ENCODE results near the gene CD44. TPM values are rescaled to one million over a fixed set of nuclear protein-coding genes. Genes with fewer than 3 reads are reported as not detected.
A peak's percentile ranks its signal among the peaks of the same experiment; 100 is the strongest.

CD44 gene
- total and polyA plus RNA-seq, 12 donors = 7.0 to 104 (median 25.2) TPM

GRCh38 chr11:35233518-35233917 lies 94.5 kb downstream of the CD44 start:
- ATAC-seq (no peak), DNase-seq (no peak)
- Histone ChIP-seq H3K4me1 (peaks cover 0 to 31% (median 0%) of the 10 kb centered on the region in 9 donors), H3K9me3 (peaks cover 0 to 22% (median 4%) of the 10 kb centered on the region in 11 donors), H3K36me3 (peaks cover 0 to 37% (median 5%) of the 10 kb centered on the region in 9 donors), H3K4me3 (no peak overlapping the region), H3K27ac (peak overlapping the region in 1 of 10 donors; percentile 27), H3K27me3 (no peaks in the 10 kb centered on the region)
- no peak for TF ChIP-seq CTCF (IDR thresholded peaks at IDR 0.05)
- 84 to 85% methylated on average over 1 of the region's 1 CpG for WGBS, 2 donors
- intact Hi-C loops (cut with DNase I) = loop anchor here in 5 of 10 donors (5.0 to 10.0 kb wide), 4 partner anchors 151 to 309 kb away; no protein-coding TSS in a partner anchor

- H3K27ac ChIP-seq = peak overlapping the region in 1 of 10 donors; percentile 27
- 91 to 92% methylated on average over 3 of the region's 3 CpGs for WGBS, 2 donors
- H3K36me3 ChIP-seq = peaks cover 0 to 26% (median 4%) of the 10 kb centered on the region in 9 donors
- no peak overlapping the region for H3K4me3 ChIP-seq
- ATAC-seq (no peak), DNase-seq (no peak)
- H3K9me3 ChIP-seq = peaks cover 0 to 22% (median 4%) of the 10 kb centered on the region in 11 donors
- H3K27me3 ChIP-seq = no peaks in the 10 kb centered on the region
- peaks cover 0 to 41% (median 0%) of the 10 kb centered on the region in 9 donors for H3K4me1 ChIP-seq
- intact Hi-C loops (cut with DNase I) = loop anchor here in 8 of 10 donors (5.0 to 10.0 kb wide), 7 partner anchors 150 to 310 kb away; no protein-coding TSS in a partner anchor
- no peak for TF ChIP-seq CTCF (IDR thresholded peaks at IDR 0.05)
Observed at GRCh38 chr11:35234460-35235156, 95.6 kb downstream of the CD44 start.

- Histone ChIP-seq H3K27ac (no peak overlapping the region), H3K9me3 (peaks cover 0 to 22% (median 4%) of the 10 kb centered on the region in 11 donors), H3K4me1 (peaks cover 0 to 43% (median 0%) of the 10 kb centered on the region in 9 donors), H3K4me3 (no peak overlapping the region), H3K36me3 (peaks cover 0 to 21% (median 0%) of the 10 kb centered on the region in 9 donors), H3K27me3 (no peaks in the 10 kb centered on the region)
- intact Hi-C loops (cut with DNase I) = loop anchor here in 8 of 10 donors (5.0 to 10.0 kb wide), 7 partner anchors 150 to 310 kb away; no protein-coding TSS in a partner anchor
- DNase-seq = no peak
- no peak for ATAC-seq
- TF ChIP-seq CTCF (IDR thresholded peaks at IDR 0.05) = no peak
- 95 to 98% methylated on average over 2 of the region's 2 CpGs for WGBS, 2 donors
Observed at GRCh38 chr11:35235157-35235468, 96.1 kb downstream of the CD44 start.

- DNase-seq (no peak), ATAC-seq (no peak)
- intact Hi-C loops (cut with DNase I) = loop anchor here in 8 of 10 donors (5.0 to 10.0 kb wide), 7 partner anchors 149 to 311 kb away; no protein-coding TSS in a partner anchor
- Histone ChIP-seq H3K27ac (peak overlapping the region in 1 of 10 donors; percentile 77), H3K27me3 (no peaks in the 10 kb centered on the region), H3K4me3 (no peak overlapping the region), H3K4me1 (peaks cover 0 to 43% (median 0%) of the 10 kb centered on the region in 9 donors), H3K9me3 (peaks cover 0 to 22% (median 4%) of the 10 kb centered on the region in 11 donors), H3K36me3 (peaks cover 0 to 17% (median 0%) of the 10 kb centered on the region in 9 donors)
- 35 to 63% methylated on average over 1 of the region's 1 CpG for WGBS, 2 donors
- TF ChIP-seq CTCF (IDR thresholded peaks at IDR 0.05) = no peak
Observed at GRCh38 chr11:35235498-35235897, 96.5 kb downstream of the CD44 start.
